ENCODE data around the gene KCNAB2.

DNA sequence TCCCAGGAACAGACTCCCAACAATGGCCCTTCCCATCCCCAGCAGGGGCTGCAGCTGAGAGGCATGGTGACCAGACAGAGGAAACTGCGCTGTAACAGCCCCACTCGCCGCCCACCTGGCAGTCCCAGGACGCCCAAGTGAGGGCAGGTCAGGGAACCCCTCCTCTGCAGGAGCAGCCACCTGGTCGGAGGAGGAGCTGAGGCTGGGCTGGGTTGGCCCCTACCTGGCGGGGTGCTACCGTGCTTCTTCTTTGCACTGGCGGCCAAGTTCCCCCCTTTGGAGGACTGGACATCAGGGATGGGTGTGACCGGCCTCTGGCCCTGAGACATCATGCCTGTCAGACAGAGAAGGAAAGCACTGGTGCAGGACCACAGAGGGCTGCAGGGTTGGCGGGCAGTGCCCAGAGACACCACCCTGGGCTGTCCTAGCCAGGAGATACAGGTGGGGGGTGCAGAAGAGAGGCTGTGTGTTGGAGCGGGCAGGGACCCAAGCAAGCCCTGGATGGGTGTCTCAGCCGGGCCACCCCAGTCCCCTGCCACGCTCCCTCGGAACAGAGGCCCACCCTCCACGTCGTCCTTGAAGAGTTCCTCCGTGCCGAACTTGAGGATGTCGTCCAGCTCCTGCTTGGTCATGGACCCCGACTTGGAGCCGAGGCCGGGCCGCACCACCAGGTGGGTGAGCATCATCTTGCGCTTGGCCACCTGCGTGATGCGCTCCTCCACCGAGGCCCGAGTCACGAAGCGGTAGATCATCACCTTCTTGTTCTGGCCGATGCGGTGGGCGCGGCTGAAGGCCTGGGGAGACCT is 82.8 kb downstream of the KCNAB2 start:
- no peak for TF ChIP-seq RELA (CRISPR knock-in tag; IDR thresholded peaks at IDR 0.05; ENCODE audit: borderline replicate concordance)
- TF ChIP-seq, protein P1, sequence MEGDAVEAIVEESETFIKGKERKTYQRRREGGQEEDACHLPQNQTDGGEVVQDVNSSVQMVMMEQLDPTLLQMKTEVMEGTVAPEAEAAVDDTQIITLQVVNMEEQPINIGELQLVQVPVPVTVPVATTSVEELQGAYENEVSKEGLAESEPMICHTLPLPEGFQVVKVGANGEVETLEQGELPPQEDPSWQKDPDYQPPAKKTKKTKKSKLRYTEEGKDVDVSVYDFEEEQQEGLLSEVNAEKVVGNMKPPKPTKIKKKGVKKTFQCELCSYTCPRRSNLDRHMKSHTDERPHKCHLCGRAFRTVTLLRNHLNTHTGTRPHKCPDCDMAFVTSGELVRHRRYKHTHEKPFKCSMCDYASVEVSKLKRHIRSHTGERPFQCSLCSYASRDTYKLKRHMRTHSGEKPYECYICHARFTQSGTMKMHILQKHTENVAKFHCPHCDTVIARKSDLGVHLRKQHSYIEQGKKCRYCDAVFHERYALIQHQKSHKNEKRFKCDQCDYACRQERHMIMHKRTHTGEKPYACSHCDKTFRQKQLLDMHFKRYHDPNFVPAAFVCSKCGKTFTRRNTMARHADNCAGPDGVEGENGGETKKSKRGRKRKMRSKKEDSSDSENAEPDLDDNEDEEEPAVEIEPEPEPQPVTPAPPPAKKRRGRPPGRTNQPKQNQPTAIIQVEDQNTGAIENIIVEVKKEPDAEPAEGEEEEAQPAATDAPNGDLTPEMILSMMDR (IDR thresholded peaks at IDR 0.05): no peak
- no peak for TF ChIP-seq NFE2L1 (CRISPR knock-in tag; IDR thresholded peaks at IDR 0.05)
- TF ChIP-seq JAZF1 (CRISPR knock-in tag; IDR thresholded peaks at IDR 0.05): no peak
- no peak for TF ChIP-seq NR1H2 (CRISPR knock-in tag; IDR thresholded peaks at IDR 0.05)
- no peak for TF ChIP-seq MXD4 (CRISPR knock-in tag; IDR thresholded peaks at IDR 0.05; ENCODE audit: borderline replicate concordance)

All from WTC11 (cell line).